HCT116 (cell line): ENCODE data around the gene ITPR2. TPM values are rescaled to one million over a fixed set of nuclear protein-coding genes. Genes with fewer than 3 reads are reported as not detected.

Experiments
- ATAC-seq: fragments of 200-7000 bp; cut with Tn5 transposase; 2 replicates; pipeline ENCODE4 v1.9.1; 2020; ENCODE audit warnings: mild to moderate bottlenecking, moderate library complexity
- BruUV-seq: library from RNA; stranded (reverse); fragments of 400-500 nt; replicated peaks from 2 replicates; lab custom pipeline; 2021; lab: Mats Ljungman, UMichigan
- CTCF ChIA-PET: fragments of 300-600 bp; sonication (Branson Sonifier 250); formaldehyde crosslinking; loops from one replicate; lab custom pipeline; 2021; ENCODE audit warnings: antibody characterized with exemption; lab: Charles Lee
- POLR2A ChIA-PET: fragments of 300-600, 350-600 bp; sonication (Branson Sonifier 250); formaldehyde crosslinking; loops from one replicate; lab custom pipeline; 2021; ENCODE audit warnings: antibody characterized with exemption; lab: Charles Lee
- RAD21 ChIA-PET, 2 experiments: fragments of 300-600 bp; sonication (Branson Sonifier 250); formaldehyde crosslinking; loops; one replicate each; lab custom pipeline; 2023; ENCODE audit warnings: low total read pairs in 2 of 2; ENCODE audit not compliant: uncharacterized antibody in 2 of 2, unreplicated experiment in 2 of 2, low non-redundant PET in 1 of 2; lab: Charles Lee
- DNase-seq: peaks from one replicate; pipeline ENCODE4 v3.0.0-alpha.2; 2010; ENCODE audit warnings: low read depth, low spot score
- H2AFZ ChIP-seq: fragments of 200-600 bp; shearing (Covaris generic), sonication (generic); 2 replicates; pipeline ENCODE4 v1.6.1; 2017; ENCODE audit warnings: low read depth, mixed run types, mixed read lengths, antibody characterized with exemption, low read length; ENCODE audit not compliant: poor library complexity, severe bottlenecking
- H3K27ac ChIP-seq: 2 replicates; pipeline ENCODE4 v1.5.1; 2012; ENCODE audit warnings: low read depth, low read length
- H3K27me3 ChIP-seq: fragments of 200-600 bp; sonication (generic); 2 replicates; pipeline ENCODE4 v1.6.1; 2016; ENCODE audit warnings: mixed run types, low read length, mixed read lengths; ENCODE audit not compliant: insufficient read depth
- H3K36me3 ChIP-seq, 2 experiments: fragments of 200-500 bp in 1 of 2; fragments of 200-600 bp in 1 of 2; sonication (Bioruptor generic) in 1 of 2; sonication (generic) in 1 of 2; 2 replicates each; pipeline versions ENCODE4 v1.5.1 to v1.6.1; 2014 to 2016; ENCODE audit warnings: low read length in 2 of 2, inconsistent platforms in 1 of 2, mixed read lengths in 1 of 2, mixed run types in 1 of 2; ENCODE audit not compliant: insufficient read depth in 2 of 2, control insufficient read depth in 1 of 2
- H3K4me1 ChIP-seq, 2 experiments: fragments of 200-600 bp in 1 of 2; sonication (generic) in 1 of 2; 2 replicates each; pipeline versions ENCODE4 v1.5.1 to v1.6.1; 2012 to 2017; ENCODE audit warnings: low read length in 2 of 2, inconsistent platforms in 1 of 2, mild to moderate bottlenecking in 1 of 2, mixed read lengths in 1 of 2, mixed run types in 1 of 2, moderate library complexity in 1 of 2; ENCODE audit not compliant: insufficient read depth in 2 of 2, control insufficient read depth in 1 of 2
- H3K4me2 ChIP-seq: fragments of 200-600 bp; sonication (generic); 2 replicates; pipeline ENCODE4 v1.6.1; 2017; ENCODE audit warnings: mixed run types, low read length, mixed read lengths
- H3K4me3 ChIP-seq, 2 experiments: fragments of 200-600 bp in 1 of 2; sonication (generic) in 1 of 2; replicated peaks in 1 of 2; 2 replicates each; pipeline ENCODE4 v1.5.1; 2011 to 2016; ENCODE audit warnings: low read length in 2 of 2, control low read depth in 1 of 2, low read depth in 1 of 2, mild to moderate bottlenecking in 1 of 2, mixed read lengths in 1 of 2, mixed run types in 1 of 2
- H3K79me2 ChIP-seq: fragments of 200-600 bp; sonication (generic); 2 replicates; pipeline ENCODE4 v1.6.1; 2017; ENCODE audit warnings: mild to moderate bottlenecking, mixed run types, low read length, moderate library complexity, mixed read lengths; ENCODE audit not compliant: insufficient read depth
- H3K9ac ChIP-seq: fragments of 200-600 bp; sonication (generic); 2 replicates; pipeline ENCODE4 v1.6.1; 2016; ENCODE audit warnings: low read length, mixed read lengths
- H3K9me2 ChIP-seq: fragments of 200-600 bp; sonication (generic), shearing (Covaris generic); 2 replicates; pipeline ENCODE4 v1.6.1; 2017; ENCODE audit warnings: mixed run types, mild to moderate bottlenecking, moderate library complexity; ENCODE audit not compliant: insufficient read depth
- H3K9me3 ChIP-seq, 2 experiments: fragments of 200-500 bp in 1 of 2; fragments of 200-600 bp in 1 of 2; sonication (Bioruptor generic) in 1 of 2; sonication (generic) in 1 of 2; 2 replicates each; pipeline ENCODE4 v1.6.1; 2014 to 2017; ENCODE audit warnings: low read length in 2 of 2, mixed read lengths in 2 of 2, inconsistent platforms in 1 of 2, low read depth in 1 of 2, mild to moderate bottlenecking in 1 of 2, mixed run types in 1 of 2, moderate library complexity in 1 of 2; ENCODE audit not compliant: control insufficient read depth in 1 of 2, insufficient read depth in 1 of 2
- H4K20me1 ChIP-seq: fragments of 200-600 bp; sonication (generic), shearing (Covaris generic); 2 replicates; pipeline ENCODE4 v1.6.1; 2017; ENCODE audit warnings: mixed run types, mild to moderate bottlenecking, moderate library complexity; ENCODE audit not compliant: insufficient read depth
- ATF3 ChIP-seq: IDR thresholded peaks from 2 replicates; pipeline ENCODE4 v1.6.1; 2012
- CBX3 ChIP-seq: IDR thresholded peaks from 2 replicates; pipeline ENCODE4 v1.6.1; 2012; ENCODE audit warnings: low read depth
- CEBPB ChIP-seq: IDR thresholded peaks from 2 replicates; pipeline ENCODE4 v1.6.1; 2012; ENCODE audit warnings: low read depth
- EGR1 ChIP-seq: IDR thresholded peaks from 2 replicates; pipeline ENCODE4 v1.6.1; 2012; ENCODE audit warnings: low read depth
- ELF1 ChIP-seq: IDR thresholded peaks from 2 replicates; pipeline ENCODE4 v1.6.1; 2012; ENCODE audit warnings: low read depth, borderline replicate concordance
- FOSL1 ChIP-seq: IDR thresholded peaks from 2 replicates; pipeline ENCODE4 v1.6.1; 2012; ENCODE audit warnings: low read depth
- JUND ChIP-seq: IDR thresholded peaks from 2 replicates; pipeline ENCODE4 v1.6.1; 2012
- RAD21 ChIP-seq: IDR thresholded peaks from 2 replicates; pipeline ENCODE4 v1.6.1; 2012; ENCODE audit warnings: low read depth, mild to moderate bottlenecking
- SIN3A ChIP-seq: IDR thresholded peaks from 2 replicates; pipeline ENCODE4 v1.6.1; 2012; ENCODE audit warnings: low read depth
- SRF ChIP-seq: IDR thresholded peaks from 2 replicates; pipeline ENCODE4 v1.6.1; 2012; ENCODE audit warnings: low read depth
- TCF7L2 ChIP-seq: IDR thresholded peaks from 2 replicates; pipeline ENCODE4 v1.7.0; 2011; ENCODE audit warnings: borderline replicate concordance, inconsistent platforms; ENCODE audit not compliant: insufficient read depth, insufficient read length; ENCODE audit errors: extremely low read depth
- ZFX ChIP-seq: fragments of 450-650 bp; IDR thresholded peaks from 2 replicates; pipeline ENCODE4 v1.6.1; 2017
- ZNF274 ChIP-seq: fragments of 200-500 bp; sonication (Bioruptor generic); IDR thresholded peaks from 2 replicates; pipeline ENCODE4 v1.6.1; 2014; ENCODE audit warnings: mild to moderate bottlenecking, low read depth, low read length, inconsistent platforms
- intact Hi-C: fragments of 100-400 bp; cut with micrococcal nuclease; formaldehyde crosslinking; loops from 2 replicates; pipeline ENCODE4 v1.10.0; 2022
- total RNA-seq: library from RNA; stranded (reverse); gene quantifications from one replicate; pipeline ENCODE4 v1.2.1, GENCODE V29; 2021; ENCODE audit not compliant: unreplicated experiment
- TF ChIP-seq, protein P1 (sequence below): IDR thresholded peaks from 2 replicates; pipeline ENCODE4 v1.6.1; 2012; ENCODE audit warnings: low read depth

The ITPR2 gene
- total RNA-seq, 1 experiment from 2014 or later, result 6.5 TPM

- RAD21 ChIA-PET, result no interaction called here
- BruUV-seq, result no TSS peak
- ATAC-seq (no peak), DNase-seq (no peak)
- H3K36me3 ChIP-seq, result no peaks in the 10 kb centered on the region
- CTCF ChIA-PET, result no interaction called here
- no peak for TF ChIP-seq CEBPB
- TF ChIP-seq, protein P1, sequence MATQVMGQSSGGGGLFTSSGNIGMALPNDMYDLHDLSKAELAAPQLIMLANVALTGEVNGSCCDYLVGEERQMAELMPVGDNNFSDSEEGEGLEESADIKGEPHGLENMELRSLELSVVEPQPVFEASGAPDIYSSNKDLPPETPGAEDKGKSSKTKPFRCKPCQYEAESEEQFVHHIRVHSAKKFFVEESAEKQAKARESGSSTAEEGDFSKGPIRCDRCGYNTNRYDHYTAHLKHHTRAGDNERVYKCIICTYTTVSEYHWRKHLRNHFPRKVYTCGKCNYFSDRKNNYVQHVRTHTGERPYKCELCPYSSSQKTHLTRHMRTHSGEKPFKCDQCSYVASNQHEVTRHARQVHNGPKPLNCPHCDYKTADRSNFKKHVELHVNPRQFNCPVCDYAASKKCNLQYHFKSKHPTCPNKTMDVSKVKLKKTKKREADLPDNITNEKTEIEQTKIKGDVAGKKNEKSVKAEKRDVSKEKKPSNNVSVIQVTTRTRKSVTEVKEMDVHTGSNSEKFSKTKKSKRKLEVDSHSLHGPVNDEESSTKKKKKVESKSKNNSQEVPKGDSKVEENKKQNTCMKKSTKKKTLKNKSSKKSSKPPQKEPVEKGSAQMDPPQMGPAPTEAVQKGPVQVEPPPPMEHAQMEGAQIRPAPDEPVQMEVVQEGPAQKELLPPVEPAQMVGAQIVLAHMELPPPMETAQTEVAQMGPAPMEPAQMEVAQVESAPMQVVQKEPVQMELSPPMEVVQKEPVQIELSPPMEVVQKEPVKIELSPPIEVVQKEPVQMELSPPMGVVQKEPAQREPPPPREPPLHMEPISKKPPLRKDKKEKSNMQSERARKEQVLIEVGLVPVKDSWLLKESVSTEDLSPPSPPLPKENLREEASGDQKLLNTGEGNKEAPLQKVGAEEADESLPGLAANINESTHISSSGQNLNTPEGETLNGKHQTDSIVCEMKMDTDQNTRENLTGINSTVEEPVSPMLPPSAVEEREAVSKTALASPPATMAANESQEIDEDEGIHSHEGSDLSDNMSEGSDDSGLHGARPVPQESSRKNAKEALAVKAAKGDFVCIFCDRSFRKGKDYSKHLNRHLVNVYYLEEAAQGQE, result no peak
- TF ChIP-seq TCF7L2, result no peak
- no peak for TF ChIP-seq RAD21
- no peak for TF ChIP-seq ELF1
- no peak for TF ChIP-seq ZNF274
- TF ChIP-seq SIN3A, result no peak
- TF ChIP-seq CBX3, result no peak
- no peak for TF ChIP-seq JUND
- TF ChIP-seq EGR1, result no peak
- TF ChIP-seq ZFX, result no peak
- TF ChIP-seq FOSL1, result no peak
- TF ChIP-seq ATF3, result no peak
- TF ChIP-seq SRF, result no peak
- no peaks in the 10 kb centered on the region for H3K9me3 ChIP-seq
- no peaks in the 10 kb centered on the region for H3K27me3 ChIP-seq
- peaks cover 0 to 7% of the 10 kb centered on the region in 2 experiments; a peak in 2 of 4 replicates for H3K4me1 ChIP-seq
- no peaks in the 10 kb centered on the region for H3K9me2 ChIP-seq
- no peak overlapping the region for H2AFZ ChIP-seq
- peaks cover 5% of the 10 kb centered on the region; the same call in 1 of the 2 replicates for H3K79me2 ChIP-seq
- POLR2A ChIA-PET, result no interaction called here
- H4K20me1 ChIP-seq, result no peaks in the 10 kb centered on the region
- no peak overlapping the region for H3K4me2 ChIP-seq
- no peak overlapping the region for H3K9ac ChIP-seq
- H3K27ac ChIP-seq, result no peak overlapping the region
- intact Hi-C loops, result no loop called here
- no peak overlapping the region for H3K4me3 ChIP-seq
Measured at GRCh38 chr12:26830363-26830762, 2.6 kb downstream of the ITPR2 start.
